Measurements from ENCODE around the gene THSD7A. TPM values are rescaled to one million over a fixed set of nuclear protein-coding genes. Genes with fewer than 3 reads are reported as not detected.
A peak's percentile ranks its signal among the peaks of the same experiment; 100 is the strongest.

The THSD7A gene
- total RNA-seq, 1 donor from 2014 or later = 8.0 TPM

GRCh38 chr7:11667071-11667809 lies 164.8 kb downstream of the THSD7A start:
- Histone ChIP-seq H3K27ac (no peak overlapping the region), H3K4me1 (no peaks in the 10 kb centered on the region), H3K4me3 (no peak overlapping the region), H3K27me3 (no peaks in the 10 kb centered on the region), H3K9me3 (no peaks in the 10 kb centered on the region), H3K36me3 (no peaks in the 10 kb centered on the region)
- ATAC-seq = peak; percentile 43
- intact Hi-C loops (cut with DNase I) = no loop called here
- TF ChIP-seq CTCF (IDR thresholded peaks at IDR 0.05) = no peak
- no peak for DNase-seq

DNA sequence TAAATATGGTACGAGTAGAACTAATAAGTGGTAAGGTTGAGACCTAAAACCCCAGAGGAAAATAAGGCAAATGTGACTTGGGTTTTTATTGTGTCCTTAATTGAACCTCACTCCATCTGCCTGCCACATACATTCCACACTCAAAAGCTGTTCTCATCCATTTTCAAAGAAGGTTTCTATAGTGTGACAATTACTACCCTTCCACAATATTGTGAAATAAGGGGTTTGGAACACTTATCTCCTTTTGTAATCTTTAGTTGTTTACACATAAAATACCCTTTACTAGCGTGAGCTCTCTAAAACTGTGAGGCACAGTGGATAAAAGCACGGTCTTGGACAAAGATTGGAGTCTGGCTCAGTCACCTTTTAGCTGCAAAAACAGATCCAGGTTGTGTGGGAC lies 166.6 kb downstream of the THSD7A start:
- no peaks in the 10 kb centered on the region for H3K36me3 ChIP-seq
- H3K27ac ChIP-seq = no peak overlapping the region
- no peaks in the 10 kb centered on the region for H3K27me3 ChIP-seq
- DNase-seq (no peak), ATAC-seq (no peak)
- no peaks in the 10 kb centered on the region for H3K4me1 ChIP-seq
- H3K9me3 ChIP-seq = no peaks in the 10 kb centered on the region
- intact Hi-C loops (cut with DNase I) = no loop called here
- H3K4me3 ChIP-seq = no peak overlapping the region
- TF ChIP-seq CTCF (IDR thresholded peaks at IDR 0.05) = no peak

GRCh38 chr7:11655642-11656041 lies 176.4 kb downstream of the THSD7A start:
- ATAC-seq (no peak), DNase-seq (no peak)
- H3K9me3 ChIP-seq = no peaks in the 10 kb centered on the region
- TF ChIP-seq CTCF (IDR thresholded peaks at IDR 0.05) = no peak
- H3K36me3 ChIP-seq = no peaks in the 10 kb centered on the region
- H3K27ac ChIP-seq = no peak overlapping the region
- no peak overlapping the region for H3K4me3 ChIP-seq
- no peaks in the 10 kb centered on the region for H3K4me1 ChIP-seq
- intact Hi-C loops (cut with DNase I) = no loop called here
- H3K27me3 ChIP-seq = no peaks in the 10 kb centered on the region

DNA sequence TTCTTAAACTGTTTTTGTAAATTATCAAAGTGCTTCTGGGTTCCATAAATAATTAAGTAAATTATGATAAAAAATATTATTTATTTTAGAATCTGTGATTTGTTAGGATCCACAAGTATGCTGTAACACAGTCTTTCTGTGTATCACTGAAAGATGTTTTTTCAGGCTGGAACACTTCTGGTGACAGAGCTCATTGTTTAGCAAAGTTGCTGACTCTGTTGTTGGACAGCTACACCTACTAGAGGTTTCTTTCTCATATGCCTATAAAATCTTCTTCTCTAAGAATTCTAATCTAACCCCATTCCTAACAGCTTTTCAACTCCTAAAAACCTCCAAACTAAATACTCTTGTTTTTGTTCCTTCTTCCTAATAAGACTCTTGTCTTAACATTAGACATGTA lies 176.8 kb downstream of the THSD7A start:
- DNase-seq (no peak), ATAC-seq (no peak)
- no peaks in the 10 kb centered on the region for H3K27me3 ChIP-seq
- H3K36me3 ChIP-seq = no peaks in the 10 kb centered on the region
- no peaks in the 10 kb centered on the region for H3K9me3 ChIP-seq
- no peaks in the 10 kb centered on the region for H3K4me1 ChIP-seq
- no peak overlapping the region for H3K27ac ChIP-seq
- no peak overlapping the region for H3K4me3 ChIP-seq
- intact Hi-C loops (cut with DNase I) = no loop called here
- no peak for TF ChIP-seq CTCF (IDR thresholded peaks at IDR 0.05)

GRCh38 chr7:11650500-11650899 lies 181.5 kb downstream of the THSD7A start:
- Histone ChIP-seq H3K36me3 (no peaks in the 10 kb centered on the region), H3K4me3 (no peak overlapping the region), H3K4me1 (no peaks in the 10 kb centered on the region), H3K9me3 (no peaks in the 10 kb centered on the region), H3K27me3 (no peaks in the 10 kb centered on the region), H3K27ac (no peak overlapping the region)
- DNase-seq (no peak), ATAC-seq (no peak)
- intact Hi-C loops (cut with DNase I) = no loop called here
- TF ChIP-seq CTCF (IDR thresholded peaks at IDR 0.05) = no peak

DNA sequence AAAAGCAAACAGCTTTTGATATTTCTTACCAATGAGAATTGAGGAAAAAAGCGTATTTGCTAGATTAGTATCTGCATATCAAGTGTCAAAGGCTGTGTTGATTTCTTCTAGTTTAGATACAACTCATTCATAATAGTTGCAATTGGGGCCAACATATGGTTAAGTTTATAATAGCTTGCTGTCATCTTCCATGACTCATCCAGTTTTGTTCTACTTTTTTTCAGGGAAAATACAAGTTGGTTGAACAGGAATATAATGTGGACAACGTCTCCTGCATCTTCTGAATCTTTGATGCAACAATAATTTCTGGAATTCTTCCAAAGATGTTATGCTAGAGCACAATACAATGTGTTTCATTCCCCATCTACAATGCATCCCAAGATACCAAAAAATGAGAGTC lies 182.0 kb downstream of the THSD7A start:
- Histone ChIP-seq H3K9me3 (no peaks in the 10 kb centered on the region), H3K4me3 (no peak overlapping the region), H3K4me1 (no peaks in the 10 kb centered on the region), H3K36me3 (no peaks in the 10 kb centered on the region), H3K27me3 (no peaks in the 10 kb centered on the region), H3K27ac (no peak overlapping the region)
- DNase-seq (no peak), ATAC-seq (no peak)
- intact Hi-C loops (cut with DNase I) = no loop called here
- no peak for TF ChIP-seq CTCF (IDR thresholded peaks at IDR 0.05)
